Osteocyte (in vitro differentiated cells): Measurements from ENCODE around the gene SMR3A. TPM values are rescaled to one million over a fixed set of nuclear protein-coding genes. Genes with fewer than 3 reads are reported as not detected.

Experiments
- DNase-seq: peaks from one replicate; pipeline ENCODE4 v3.0.0; 2021; ENCODE audit warnings: mixed read lengths; ENCODE audit not compliant: unreplicated experiment; ENCODE audit errors: extremely low spot score
- H3K27ac Mint-ChIP-seq: one replicate; pipeline ENCODE4 v1.8.0; 2021; ENCODE audit warnings: mild to moderate bottlenecking, mixed read lengths; ENCODE audit not compliant: unreplicated experiment
- H3K27me3 Mint-ChIP-seq: one replicate; pipeline ENCODE4 v1.8.0; 2021; ENCODE audit warnings: mixed read lengths; ENCODE audit not compliant: unreplicated experiment
- H3K36me3 Mint-ChIP-seq: one replicate; pipeline ENCODE4 v1.8.0; 2021; ENCODE audit warnings: mixed read lengths; ENCODE audit not compliant: unreplicated experiment
- H3K4me1 Mint-ChIP-seq: one replicate; pipeline ENCODE4 v1.8.0; 2021; ENCODE audit warnings: mixed read lengths; ENCODE audit not compliant: unreplicated experiment
- H3K4me3 Mint-ChIP-seq: one replicate; pipeline ENCODE4 v1.8.0; 2021; ENCODE audit warnings: mild to moderate bottlenecking, moderate library complexity, mixed read lengths; ENCODE audit not compliant: unreplicated experiment
- H3K9me3 Mint-ChIP-seq: one replicate; pipeline ENCODE4 v1.8.0; 2021; ENCODE audit warnings: mixed read lengths; ENCODE audit not compliant: unreplicated experiment
- CTCF ChIP-seq: fragments of 200-600 bp; sonication (generic); IDR thresholded peaks from 2 replicates; pipeline ENCODE4 v1.5.0; 2021; ENCODE audit warnings: antibody characterized with exemption, mild to moderate bottlenecking, moderate library complexity
- total RNA-seq: library from RNA; stranded (reverse); gene quantifications from 2 replicates; pipeline ENCODE4 v1.2.1, GENCODE V29; 2021

Gene SMR3A
- total RNA-seq, 1 donor from 2014 or later: not detected

- Mint-ChIP-seq H3K36me3 (no peaks in the 10 kb centered on the region), H3K9me3 (no peaks in the 10 kb centered on the region), H3K4me3 (no peak within 1 kb of the TSS), H3K4me1 (no peaks in the 10 kb centered on the region), H3K27ac (no peak within 1 kb of the TSS), H3K27me3 (no peaks in the 10 kb centered on the region)
- no peak for TF ChIP-seq CTCF
- no peak for DNase-seq
These were observed 22.2 kb downstream of the SMR3A start, which contains the start of gene SMR3B for GRCh38 chr4:70382691-70383181. Gene SMR3B, plus strand, starts transcription at chr4:70383131. Its CDS starts 1,380 bp downstream, at chr4:70384511.

GRCh38 chr4:70392057-70392776, 31.7 kb downstream of the SMR3A start:
- Mint-ChIP-seq H3K27ac (no peak overlapping the region), H3K36me3 (no peaks in the 10 kb centered on the region), H3K27me3 (peaks cover 5% of the 10 kb centered on the region), H3K4me3 (no peak overlapping the region), H3K9me3 (no peaks in the 10 kb centered on the region), H3K4me1 (no peaks in the 10 kb centered on the region)
- TF ChIP-seq CTCF: no peak
- DNase-seq: no peak

GRCh38 chr4:70397580-70397979, 37.0 kb downstream of the SMR3A start, which contains the start of gene OPRPN:
Gene OPRPN, plus strand, starts transcription at chr4:70397940. Its CDS starts 1,346 bp downstream, at chr4:70399286.
- no peak for DNase-seq
- H3K9me3 Mint-ChIP-seq: no peaks in the 10 kb centered on the region
- no peaks in the 10 kb centered on the region for H3K36me3 Mint-ChIP-seq
- no peak within 1 kb of the TSS for H3K27ac Mint-ChIP-seq
- no peak within 1 kb of the TSS for H3K4me3 Mint-ChIP-seq
- H3K4me1 Mint-ChIP-seq: no peaks in the 10 kb centered on the region
- H3K27me3 Mint-ChIP-seq: peaks cover 13% of the 10 kb centered on the region
- TF ChIP-seq CTCF: no peak

- H3K27me3 Mint-ChIP-seq: peaks cover 16% of the 10 kb centered on the region
- no peaks in the 10 kb centered on the region for H3K4me1 Mint-ChIP-seq
- no peak overlapping the region for H3K4me3 Mint-ChIP-seq
- no peaks in the 10 kb centered on the region for H3K36me3 Mint-ChIP-seq
- no peak for TF ChIP-seq CTCF
- no peak overlapping the region for H3K27ac Mint-ChIP-seq
- DNase-seq: no peak
- H3K9me3 Mint-ChIP-seq: no peaks in the 10 kb centered on the region
These were observed 38.8 kb downstream of the SMR3A start for GRCh38 chr4:70399319-70399718.

- H3K27me3 Mint-ChIP-seq: peaks cover 13% of the 10 kb centered on the region
- H3K4me3 Mint-ChIP-seq: no peak overlapping the region
- TF ChIP-seq CTCF: no peak
- no peak overlapping the region for H3K27ac Mint-ChIP-seq
- no peaks in the 10 kb centered on the region for H3K4me1 Mint-ChIP-seq
- no peak for DNase-seq
- no peaks in the 10 kb centered on the region for H3K9me3 Mint-ChIP-seq
- no peaks in the 10 kb centered on the region for H3K36me3 Mint-ChIP-seq
These were observed 42.2 kb downstream of the SMR3A start for GRCh38 chr4:70402762-70403161.
